HG03521 (cell line): Measurements from ENCODE around the gene LRP3.
"Not testable (repeated sequence)": the region's sequence is repeated elsewhere in the genome, so short reads cannot be mapped to it uniquely, and the experiment has no call there.

Source experiments
- ATAC-seq: cut with Tn5 transposase; IDR thresholded peaks from one replicate; pipeline ENCODE4 v1.9.1; 2021; ENCODE audit warnings: mild to moderate bottlenecking, moderate library complexity; ENCODE audit not compliant: unreplicated experiment

The LRP3 gene, protein sequence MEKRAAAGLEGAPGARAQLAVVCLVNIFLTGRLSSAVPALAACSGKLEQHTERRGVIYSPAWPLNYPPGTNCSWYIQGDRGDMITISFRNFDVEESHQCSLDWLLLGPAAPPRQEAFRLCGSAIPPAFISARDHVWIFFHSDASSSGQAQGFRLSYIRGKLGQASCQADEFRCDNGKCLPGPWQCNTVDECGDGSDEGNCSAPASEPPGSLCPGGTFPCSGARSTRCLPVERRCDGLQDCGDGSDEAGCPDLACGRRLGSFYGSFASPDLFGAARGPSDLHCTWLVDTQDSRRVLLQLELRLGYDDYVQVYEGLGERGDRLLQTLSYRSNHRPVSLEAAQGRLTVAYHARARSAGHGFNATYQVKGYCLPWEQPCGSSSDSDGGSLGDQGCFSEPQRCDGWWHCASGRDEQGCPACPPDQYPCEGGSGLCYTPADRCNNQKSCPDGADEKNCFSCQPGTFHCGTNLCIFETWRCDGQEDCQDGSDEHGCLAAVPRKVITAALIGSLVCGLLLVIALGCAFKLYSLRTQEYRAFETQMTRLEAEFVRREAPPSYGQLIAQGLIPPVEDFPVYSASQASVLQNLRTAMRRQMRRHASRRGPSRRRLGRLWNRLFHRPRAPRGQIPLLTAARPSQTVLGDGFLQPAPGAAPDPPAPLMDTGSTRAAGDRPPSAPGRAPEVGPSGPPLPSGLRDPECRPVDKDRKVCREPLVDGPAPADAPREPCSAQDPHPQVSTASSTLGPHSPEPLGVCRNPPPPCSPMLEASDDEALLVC

DNA sequence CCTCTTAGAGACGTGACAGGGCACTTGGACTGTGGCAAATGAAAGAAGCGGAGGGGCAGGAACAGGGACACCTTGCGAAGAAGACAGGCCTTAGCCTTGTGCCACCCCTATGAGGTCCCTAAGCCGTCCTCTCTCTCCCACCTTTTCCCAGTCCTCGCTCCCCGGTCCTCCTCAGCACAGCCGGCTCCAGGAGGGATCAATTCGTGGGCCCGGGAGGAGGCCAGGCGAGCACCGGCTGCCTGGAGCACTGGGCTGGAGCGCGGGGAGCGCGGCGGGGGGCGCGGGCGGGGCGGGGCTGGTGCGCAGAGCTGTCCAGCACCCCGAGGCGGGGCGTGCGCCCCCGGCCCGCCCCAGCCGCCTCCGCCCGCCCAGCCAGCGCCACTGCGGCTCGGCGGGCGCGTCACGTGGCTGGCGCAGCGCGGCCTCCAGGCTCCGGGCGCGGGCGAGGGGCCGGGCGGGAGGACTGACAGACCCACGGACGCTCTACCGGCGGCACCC lies at the start of gene LRP3:
Gene LRP3, plus strand, starts transcription at position 466 of the 498 bp plus-strand sequence. CDS start 456 bp downstream, outside the sequence.
- no peak for ATAC-seq

DNA sequence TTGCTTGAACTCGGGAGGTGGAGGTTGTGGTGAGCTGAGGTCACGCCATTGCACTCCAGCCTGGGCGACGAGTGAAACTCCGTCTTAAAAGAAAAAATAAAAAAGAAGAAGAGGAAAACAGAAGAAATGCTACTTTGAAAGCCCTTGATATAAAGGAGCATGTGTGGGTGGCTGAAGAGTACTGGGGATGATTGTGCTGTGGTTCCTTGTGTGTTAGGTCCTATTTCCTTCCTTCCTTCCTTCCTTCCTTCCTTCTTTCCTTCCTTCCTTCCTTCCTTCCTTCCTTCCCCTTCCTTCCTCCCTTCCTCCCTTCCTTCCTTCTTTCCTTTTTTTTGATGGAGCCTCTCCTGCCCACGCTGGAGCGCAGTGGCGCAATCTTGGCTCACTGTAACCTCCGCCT lies 47.9 kb upstream of the LRP3 start:
- ATAC-seq, result no peak

DNA sequence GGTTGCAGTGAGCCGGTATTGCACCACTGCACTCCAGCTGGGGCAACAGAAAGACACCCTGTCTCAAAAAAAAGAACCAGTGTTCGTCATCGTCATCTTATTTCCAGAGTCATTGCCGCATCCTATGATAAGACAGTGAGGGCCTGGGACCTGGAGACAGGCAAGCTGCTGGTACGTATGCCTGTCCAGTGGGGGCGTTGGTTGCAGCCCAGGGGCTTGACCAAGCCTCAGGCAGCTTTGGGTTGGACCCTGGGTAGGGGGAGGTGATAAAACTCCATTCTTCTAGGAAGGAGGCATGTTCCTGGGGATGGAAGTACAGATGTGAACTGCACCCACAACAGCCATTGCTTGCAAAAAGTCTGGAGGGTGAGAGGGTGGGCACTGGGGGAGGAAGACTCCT lies 46.6 kb upstream of the LRP3 start:
- ATAC-seq, result no peak

DNA sequence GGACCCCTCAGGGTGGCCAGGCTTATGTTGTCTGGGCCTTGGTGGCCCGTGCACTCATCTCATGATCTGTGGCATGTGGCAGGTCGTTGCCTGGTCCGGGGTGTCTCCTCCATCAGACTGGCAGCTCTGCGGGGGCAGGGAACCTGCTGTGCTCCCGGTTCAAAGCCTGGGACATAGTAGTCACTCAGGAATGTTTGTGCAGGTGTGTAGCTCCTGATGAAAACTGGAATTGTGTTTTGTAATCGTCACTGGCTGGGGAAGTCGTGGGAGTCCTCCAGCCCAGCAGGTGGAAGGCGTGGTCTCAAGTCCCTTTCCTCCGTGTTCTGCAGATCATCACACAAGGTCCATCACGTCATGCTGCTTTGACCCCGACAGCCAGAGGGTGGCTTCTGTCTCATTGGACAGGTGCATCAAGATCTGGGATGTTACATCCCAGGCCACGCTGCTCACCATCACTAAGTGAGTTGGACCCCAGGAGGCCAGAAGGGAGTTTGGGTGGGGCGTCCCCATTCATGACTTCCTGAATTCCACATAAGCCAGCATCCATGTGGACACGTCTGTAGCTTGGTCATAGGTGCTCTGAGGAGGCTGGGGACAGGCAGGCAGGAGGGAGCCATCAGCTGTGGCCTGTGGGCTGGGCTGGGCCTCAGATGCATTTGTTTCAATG lies 43.1 kb upstream of the LRP3 start:
- ATAC-seq, result no peak

DNA sequence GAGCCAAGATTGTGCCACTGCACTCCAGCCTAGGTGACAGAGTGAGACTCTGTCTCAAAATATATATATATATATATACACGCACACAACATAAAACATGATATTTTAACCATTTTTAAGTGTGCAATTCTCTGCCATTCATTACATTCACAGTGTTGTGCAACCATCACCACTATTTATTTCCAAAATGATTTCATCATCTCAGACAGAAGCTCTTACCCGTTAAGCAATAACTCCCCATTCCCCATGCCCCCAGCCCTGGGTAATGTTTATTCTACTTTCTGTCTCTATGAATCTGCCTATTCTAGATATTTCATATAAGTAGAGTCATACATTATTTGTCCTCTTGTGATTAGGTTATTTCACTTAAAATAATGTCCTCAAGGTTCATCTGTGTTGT lies 42.0 kb upstream of the LRP3 start:
- no peak for ATAC-seq

DNA sequence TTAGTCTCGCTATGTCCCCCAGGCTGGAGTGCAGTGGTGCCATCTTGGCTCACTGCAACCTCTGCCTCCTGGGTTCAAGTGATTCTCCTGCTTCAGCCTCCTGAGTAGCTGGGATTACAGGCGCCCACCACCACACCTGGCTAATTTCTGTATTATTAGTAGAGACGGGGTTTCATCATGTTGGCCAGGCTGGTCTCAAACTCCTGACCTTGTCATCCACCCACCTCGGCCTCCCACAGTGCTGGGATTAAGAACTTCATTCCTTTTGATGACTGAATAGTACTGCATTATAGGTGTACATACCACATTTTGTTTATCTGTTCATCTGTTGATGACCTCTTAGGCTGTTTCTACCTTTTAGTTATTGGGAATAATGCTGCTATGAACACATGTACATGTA lies 41.5 kb upstream of the LRP3 start:
- ATAC-seq, result not testable (repeated sequence)

DNA sequence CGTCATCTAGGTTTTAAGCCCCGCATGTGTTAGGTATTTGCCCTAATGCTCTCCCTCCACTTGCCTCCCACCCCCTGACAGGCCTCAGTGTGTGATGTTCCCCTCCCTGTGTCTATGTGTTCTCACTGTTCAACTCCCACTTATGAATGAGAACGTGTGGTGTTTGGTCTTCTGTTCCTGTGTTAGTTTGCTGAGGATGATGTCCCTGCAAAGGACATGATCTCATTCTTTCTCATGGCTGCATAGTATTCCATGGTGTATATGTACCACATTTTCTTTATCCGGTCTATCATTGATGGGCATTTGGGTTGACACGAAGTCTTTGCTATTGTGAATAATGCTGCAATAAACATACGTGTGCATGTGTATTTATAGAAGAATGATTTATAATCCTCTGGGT lies 39.8 kb upstream of the LRP3 start:
- ATAC-seq, result not testable (repeated sequence)

DNA sequence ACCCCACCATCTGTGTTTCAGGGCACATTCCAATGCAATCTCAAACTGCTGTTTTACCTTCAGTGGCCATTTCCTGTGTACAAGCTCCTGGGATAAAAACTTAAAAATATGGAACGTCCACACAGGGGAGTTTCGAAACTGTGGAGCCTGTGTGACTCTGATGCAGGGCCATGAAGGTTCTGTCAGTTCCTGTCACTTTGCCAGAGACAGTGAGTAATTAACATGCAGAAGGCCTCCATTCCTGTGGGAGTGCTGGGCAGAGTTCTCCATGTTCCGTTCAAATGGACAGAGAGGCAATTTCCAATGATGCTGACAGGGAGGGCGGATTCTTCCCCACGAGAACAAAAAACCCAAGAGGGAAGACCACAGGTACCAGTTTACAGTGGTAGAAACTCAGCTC lies 37.8 kb upstream of the LRP3 start:
- no peak for ATAC-seq

DNA sequence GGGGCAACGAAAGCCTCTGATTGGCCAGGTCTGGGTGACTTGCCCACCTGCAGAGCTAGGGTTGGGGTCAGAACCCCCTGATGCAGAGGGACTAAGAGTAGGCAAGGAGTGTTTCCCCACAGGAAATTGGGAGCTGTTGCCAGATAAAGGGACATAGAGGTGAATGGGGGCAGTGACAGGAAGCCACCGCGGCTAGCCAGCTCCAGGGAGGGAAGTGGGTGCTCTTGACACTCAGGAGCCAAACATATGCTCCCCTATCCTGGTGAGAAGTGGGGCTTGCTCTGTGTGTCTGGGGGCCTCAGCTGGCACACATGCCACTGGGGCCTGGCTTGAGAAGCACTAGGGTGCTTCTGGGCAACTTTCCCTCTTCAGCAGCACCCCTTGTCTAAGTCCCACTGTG lies 36.2 kb upstream of the LRP3 start:
- no peak for ATAC-seq

DNA sequence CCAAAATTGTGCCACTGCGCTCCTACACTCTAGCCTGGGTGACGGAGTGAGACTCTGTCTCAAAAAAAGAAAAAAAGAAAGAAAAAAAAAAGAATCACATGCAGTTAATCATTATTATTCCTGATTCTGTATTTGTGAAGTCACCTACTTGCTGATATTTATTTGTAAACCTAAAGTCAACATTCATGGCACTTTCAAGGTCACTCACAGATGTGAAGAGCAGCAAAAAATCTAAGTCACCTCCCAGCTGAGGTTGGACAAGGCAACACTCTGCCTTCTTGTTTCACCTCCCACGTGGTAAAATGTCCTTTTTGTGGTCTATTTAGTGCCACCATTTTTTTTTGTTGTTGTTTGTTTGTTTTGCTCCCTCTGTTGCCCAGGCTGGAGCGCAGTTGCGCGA lies 35.8 kb upstream of the LRP3 start:
- ATAC-seq, result no peak

DNA sequence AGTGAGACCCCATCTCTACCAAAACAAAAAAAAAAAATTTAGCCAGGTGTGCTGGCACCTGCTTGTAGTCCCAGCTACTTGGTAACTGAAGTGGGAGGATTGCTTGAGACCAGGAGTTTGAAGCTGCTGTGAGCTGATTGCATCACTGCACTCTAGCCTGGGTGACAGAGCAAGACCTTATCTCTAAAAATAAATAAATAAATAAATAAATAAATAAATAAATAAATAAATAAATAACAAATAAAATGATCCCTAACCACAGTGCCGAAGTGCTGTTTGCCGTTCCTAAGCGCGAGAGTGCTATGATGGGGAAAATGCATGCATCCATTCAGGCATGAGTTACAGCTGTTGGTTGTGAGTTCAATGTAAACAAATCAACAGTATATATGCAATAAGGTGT lies 35.0 kb upstream of the LRP3 start:
- no peak for ATAC-seq

DNA sequence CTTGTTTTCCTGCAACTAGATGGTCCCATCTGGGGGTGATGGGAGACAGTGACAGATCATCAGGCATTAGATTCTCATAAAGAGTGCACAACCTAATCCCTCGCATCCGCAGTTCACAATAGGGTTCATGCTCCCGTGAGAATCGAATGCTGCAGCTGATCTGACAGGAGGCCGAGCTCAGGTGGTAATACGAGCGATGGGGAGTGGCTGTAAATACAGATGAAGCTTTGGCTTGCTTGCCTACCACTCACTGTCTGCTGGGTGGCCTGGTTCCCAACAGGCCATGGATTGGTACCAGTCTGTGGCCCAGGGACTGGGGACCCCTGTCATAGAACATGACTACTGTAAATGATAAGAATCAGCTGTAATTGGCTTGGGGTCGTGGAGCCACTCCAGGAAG lies 34.2 kb upstream of the LRP3 start:
- ATAC-seq, result no peak

DNA sequence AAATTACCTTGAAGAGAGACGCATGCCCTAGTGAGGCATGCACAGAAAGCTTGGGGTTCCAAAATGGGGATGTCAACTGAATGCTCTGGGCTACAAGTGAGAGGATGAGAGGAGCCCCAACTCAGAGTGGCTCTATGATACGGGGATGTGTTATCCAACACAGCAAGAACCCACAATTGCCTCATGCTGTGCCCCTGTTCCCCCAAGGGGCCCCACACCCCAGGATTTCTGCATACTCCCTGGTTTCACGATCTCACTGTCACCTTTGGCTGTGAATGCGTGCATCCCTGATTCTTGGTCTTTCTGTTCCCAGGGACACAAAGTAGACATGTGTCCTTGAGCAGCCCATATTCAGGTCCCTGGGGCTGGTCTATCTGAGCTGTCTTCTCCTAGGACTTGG lies 32.9 kb upstream of the LRP3 start:
- ATAC-seq, result no peak

DNA sequence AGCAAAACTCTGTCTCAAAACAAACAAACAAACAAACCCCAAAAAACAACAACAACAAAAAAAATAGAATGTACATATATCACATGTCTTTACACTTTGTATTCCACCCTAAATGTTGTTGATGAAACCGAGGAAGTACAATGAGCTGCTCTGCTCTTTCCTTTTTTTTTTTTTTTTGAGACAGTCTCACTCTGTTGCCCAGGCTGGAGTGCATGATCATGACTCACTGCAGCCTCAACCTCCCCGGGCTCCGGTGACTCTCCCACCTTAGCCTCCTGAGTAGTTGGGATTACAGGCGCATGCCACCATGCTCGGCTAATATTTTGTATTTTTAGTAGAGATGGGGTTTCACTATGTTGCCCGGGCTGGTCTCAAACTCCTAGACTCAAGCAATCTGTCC lies 30.6 kb upstream of the LRP3 start:
- no peak for ATAC-seq

DNA sequence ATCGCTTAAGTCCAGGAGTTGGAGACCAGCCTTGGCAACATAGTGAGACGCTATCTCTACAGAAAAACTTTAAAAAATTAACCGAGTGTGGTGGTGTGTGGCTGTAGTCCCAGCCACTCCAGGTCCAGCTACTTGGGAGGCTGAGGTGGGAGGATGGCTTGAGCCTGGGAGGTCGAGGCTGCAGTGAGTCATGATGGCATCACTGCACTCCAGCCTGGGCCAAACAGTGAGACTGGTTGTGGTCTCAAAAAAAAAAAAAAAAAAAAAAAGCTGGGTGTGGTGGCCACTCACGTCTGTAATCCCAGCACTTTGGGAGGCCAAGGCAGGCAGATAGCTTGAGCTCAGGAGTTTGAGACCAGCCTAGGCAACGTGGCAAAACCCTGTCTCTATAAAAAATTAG lies 28.1 kb upstream of the LRP3 start:
- ATAC-seq, result not testable (repeated sequence)

DNA sequence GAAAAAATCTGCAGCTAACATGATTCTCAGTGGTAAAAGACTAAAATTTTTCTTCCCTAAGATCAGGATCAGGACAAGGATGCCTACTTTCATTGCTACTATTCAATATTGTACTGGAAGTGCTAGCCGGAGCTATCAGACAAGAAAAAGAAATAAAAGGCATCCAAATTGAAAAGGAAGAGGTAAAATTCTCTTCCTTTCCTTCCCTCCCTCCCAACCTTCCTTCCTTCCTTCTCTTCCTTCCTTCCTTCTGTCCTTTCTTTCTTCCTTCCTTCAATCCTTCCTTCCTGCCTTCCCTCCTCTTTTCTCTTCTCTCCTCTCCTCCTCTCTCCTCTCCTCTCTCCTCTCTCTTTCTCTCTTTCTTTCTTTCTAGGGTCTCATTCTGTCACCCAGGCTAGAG lies 26.7 kb upstream of the LRP3 start:
- ATAC-seq, result no peak

DNA sequence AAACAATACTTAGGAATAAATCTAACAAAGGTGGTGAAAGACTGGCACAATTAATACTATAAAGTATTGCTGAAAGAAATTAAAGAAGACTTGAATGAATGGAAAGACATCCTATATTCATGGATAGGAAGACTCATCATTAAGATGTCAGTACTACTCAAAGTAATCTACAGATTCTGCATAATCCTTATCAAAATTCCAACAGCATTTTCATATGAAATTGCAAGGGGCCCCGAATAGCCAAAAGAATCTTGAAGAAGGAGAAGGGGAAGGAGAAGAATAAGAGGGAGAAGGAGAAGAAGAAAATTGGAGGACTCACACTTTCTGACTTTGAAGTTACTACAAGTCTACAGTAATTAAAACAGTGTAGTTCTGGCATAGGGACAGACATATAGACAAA lies 25.6 kb upstream of the LRP3 start:
- no peak for ATAC-seq

DNA sequence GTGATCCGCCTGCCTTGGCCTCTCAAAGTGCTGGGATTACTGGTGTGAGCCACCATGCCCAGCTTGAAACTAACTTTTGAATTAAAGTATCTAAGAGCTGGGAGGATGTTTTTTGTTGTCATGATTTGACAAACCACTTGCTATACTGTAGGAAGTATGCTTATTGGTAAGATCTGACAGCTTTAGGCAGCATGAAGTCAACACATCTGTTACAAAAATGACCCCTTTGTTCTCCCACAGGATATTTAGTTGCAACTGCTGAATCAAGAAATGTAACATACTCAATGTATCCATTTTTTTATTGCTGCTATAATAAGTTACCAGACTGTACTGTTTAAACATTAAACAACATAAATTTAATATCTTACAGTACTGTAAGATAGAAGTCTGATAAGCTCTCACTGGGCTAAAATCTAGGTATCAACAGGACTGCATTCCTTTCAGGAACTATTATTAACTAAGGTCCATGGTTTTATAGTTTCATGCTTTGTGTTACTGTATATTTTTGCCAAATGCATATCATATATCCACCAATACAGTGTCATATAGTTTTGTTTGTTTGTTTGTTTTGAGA lies 22.8 kb upstream of the LRP3 start:
- ATAC-seq, result no peak

DNA sequence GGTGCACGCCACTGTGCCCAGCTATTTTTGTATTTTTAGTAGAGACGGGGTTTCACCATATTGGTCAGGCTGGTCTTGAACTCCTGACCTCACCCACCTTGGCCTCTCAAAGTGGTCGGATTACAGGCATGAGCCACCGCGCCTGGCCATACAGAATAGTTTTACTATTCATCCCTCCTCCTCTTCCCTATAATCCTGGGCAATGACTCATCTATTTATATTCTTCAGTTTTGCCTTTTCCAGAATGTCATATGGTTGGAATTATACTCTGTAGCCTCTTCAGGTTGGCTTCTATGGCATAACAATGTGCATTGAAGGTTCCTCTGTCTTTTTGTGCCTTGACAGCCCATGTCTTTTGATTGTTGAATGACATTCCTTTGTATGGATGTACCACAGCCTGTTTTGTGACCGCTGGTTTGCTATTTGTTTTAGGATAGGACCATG lies 22.2 kb upstream of the LRP3 start:
- no peak for ATAC-seq

DNA sequence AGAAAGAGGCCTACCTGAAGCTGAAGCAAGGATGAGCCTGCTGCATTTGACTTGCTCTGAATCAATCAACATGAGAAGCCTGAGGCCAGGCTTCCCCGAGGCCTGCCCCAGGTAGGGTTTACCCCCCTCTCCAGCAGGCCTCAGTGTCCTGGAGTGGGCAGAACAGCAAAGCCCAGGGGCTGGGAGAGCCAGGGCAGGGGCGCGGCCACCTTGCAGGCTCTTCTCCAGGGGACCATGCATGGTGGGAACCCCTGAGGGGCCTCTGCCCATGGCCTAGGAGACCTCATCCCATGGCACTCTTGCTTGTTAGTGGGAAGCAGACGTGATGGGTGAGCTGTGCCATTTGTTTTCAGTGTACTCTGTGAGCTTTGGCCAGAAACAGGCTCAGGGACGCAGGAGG lies 19.9 kb upstream of the LRP3 start:
- ATAC-seq, result no peak

DNA sequence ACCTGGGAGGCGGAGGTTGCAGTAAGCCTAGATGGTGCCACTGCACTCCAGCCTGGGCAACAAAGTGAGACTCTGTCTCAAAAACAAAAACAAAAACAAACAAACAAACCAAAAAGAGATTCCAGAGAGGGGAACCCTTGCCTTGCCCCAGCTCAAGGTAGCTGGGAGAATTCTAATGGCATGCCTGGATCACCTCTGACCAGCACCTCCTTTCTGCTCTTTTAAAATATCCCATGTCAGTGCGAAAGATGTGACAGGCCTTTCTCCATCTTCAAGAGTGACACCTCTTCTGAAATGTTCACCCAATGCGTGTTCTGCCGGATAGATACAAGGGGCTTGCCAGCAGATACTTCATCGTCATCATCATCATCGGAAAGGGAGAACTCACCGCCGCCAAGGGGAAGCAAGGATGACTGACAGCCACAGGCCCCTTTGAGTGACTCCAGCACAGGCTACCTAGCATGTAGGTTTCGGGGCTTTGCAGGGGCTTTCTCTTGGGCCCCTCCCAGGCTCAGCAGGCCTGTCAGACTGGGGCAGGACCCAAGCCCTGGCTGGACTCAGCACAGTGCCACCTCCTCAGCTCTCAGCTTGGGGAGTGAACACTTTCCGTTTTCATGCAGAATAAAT lies 18.9 kb upstream of the LRP3 start:
- ATAC-seq, result no peak
